Spleen (tissue), 7 donors: ENCODE measurements around the gene SOX11.

ENCODE experiments used
- POLR2A ChIP-seq, 3 donors: fragments of 450-650 bp; IDR thresholded peaks; one replicate each; pipeline ENCODE4 v1.5.1; 2017; ENCODE audit warnings: antibody characterized with exemption in 3 of 3, mild to moderate bottlenecking in 1 of 3
- TF ChIP-seq, protein P1 (sequence below), 11 experiments: fragments of 200-600 bp in 7 of 11; fragments of 450-650 bp in 4 of 11; sonication (generic) in 4 of 11; IDR thresholded peaks in 8 of 11; conservative IDR thresholded peaks in 3 of 11; 1 replicate in 7 of 11; 2 replicates in 4 of 11; pipeline versions ENCODE4 v1.4.0 to v1.8.0; 2016 to 2021; ENCODE audit warnings: antibody characterized with exemption in 11 of 11, inconsistent platforms in 4 of 11, mild to moderate bottlenecking in 1 of 11
- donor health status: DM: no; HTN: no; CAD: no; lungs with moderate emphysema.
- donor health status: DM: no; HTN: no; CAD: no.
- donor health status: DM: no; HTN: no; CAD: no.

DNA sequence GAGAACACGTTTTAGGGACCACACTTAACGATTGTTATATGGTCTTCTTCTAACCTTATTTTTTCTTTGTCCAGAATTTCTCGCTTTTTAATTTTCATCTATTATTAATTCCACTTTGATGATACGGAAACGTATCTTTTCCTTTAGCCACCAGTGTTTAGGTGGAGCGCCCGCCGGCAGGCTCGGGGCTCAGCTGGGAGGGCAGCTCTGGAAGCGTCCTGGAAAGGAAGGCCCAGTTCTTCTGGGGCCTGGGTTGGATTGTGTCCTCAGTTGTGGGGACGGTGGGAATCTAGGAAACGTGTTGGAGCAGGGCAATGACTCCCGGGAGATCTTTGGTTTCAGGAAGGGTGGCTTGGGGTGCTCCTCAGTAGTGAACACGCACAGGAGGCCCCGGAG is 19.4 kb upstream of the SOX11 start:
- no peak for TF ChIP-seq POLR2A (IDR thresholded peaks at IDR 0.05)
- TF ChIP-seq, protein P1, sequence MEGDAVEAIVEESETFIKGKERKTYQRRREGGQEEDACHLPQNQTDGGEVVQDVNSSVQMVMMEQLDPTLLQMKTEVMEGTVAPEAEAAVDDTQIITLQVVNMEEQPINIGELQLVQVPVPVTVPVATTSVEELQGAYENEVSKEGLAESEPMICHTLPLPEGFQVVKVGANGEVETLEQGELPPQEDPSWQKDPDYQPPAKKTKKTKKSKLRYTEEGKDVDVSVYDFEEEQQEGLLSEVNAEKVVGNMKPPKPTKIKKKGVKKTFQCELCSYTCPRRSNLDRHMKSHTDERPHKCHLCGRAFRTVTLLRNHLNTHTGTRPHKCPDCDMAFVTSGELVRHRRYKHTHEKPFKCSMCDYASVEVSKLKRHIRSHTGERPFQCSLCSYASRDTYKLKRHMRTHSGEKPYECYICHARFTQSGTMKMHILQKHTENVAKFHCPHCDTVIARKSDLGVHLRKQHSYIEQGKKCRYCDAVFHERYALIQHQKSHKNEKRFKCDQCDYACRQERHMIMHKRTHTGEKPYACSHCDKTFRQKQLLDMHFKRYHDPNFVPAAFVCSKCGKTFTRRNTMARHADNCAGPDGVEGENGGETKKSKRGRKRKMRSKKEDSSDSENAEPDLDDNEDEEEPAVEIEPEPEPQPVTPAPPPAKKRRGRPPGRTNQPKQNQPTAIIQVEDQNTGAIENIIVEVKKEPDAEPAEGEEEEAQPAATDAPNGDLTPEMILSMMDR (IDR thresholded peaks at IDR 0.05 in 8 of 11, conservative IDR thresholded peaks at IDR 0.05 in 3 of 11) = no peak
